Endodermal cell (in vitro differentiated cells): Measurements from ENCODE around the gene PNMT. TPM values are rescaled to one million over a fixed set of nuclear protein-coding genes. Genes with fewer than 3 reads are reported as not detected.

Experiments used
- DNase-seq: peaks from one replicate; pipeline ENCODE4 v3.0.0-alpha.2; 2017
- H3K27ac ChIP-seq: 2 replicates; pipeline ENCODE4 v1.5.1; 2013; ENCODE audit warnings: mild to moderate bottlenecking, low read depth, low read length, moderate library complexity
- H3K27me3 ChIP-seq: 2 replicates; pipeline ENCODE4 v1.6.1; 2013; ENCODE audit warnings: mild to moderate bottlenecking, low read length, moderate library complexity; ENCODE audit not compliant: insufficient read depth, control insufficient read depth, poor library complexity, severe bottlenecking
- H3K36me3 ChIP-seq: 2 replicates; pipeline ENCODE4 v1.7.0; 2013; ENCODE audit warnings: mild to moderate bottlenecking, low read length, moderate library complexity; ENCODE audit not compliant: control insufficient read depth, insufficient read depth
- H3K4me1 ChIP-seq: one replicate; pipeline ENCODE4 v1.7.0; 2013; ENCODE audit warnings: low read length; ENCODE audit not compliant: control insufficient read depth, insufficient read depth
- H3K4me3 ChIP-seq: 2 replicates; pipeline ENCODE4 v1.5.1; 2013; ENCODE audit warnings: mild to moderate bottlenecking, low read length, moderate library complexity
- H3K9ac ChIP-seq: 2 replicates; pipeline ENCODE4 v1.6.1; 2013; ENCODE audit warnings: mild to moderate bottlenecking, low read length, moderate library complexity; ENCODE audit not compliant: poor library complexity, severe bottlenecking; ENCODE audit errors: extremely low read depth
- H3K9me3 ChIP-seq: 2 replicates; pipeline ENCODE4 v1.6.1; 2013; ENCODE audit warnings: mild to moderate bottlenecking, low read length, moderate library complexity; ENCODE audit not compliant: control insufficient read depth
- H3K27ac Mint-ChIP-seq: 2 replicates; pipeline ENCODE4 v1.8.0; 2020; ENCODE audit warnings: mixed read lengths
- H3K27me3 Mint-ChIP-seq: 2 replicates; pipeline ENCODE4 v1.8.0; 2021; ENCODE audit warnings: mild to moderate bottlenecking, mixed read lengths; ENCODE audit not compliant: insufficient read depth
- H3K36me3 Mint-ChIP-seq: 2 replicates; pipeline ENCODE4 v1.8.0; 2020; ENCODE audit warnings: low read depth, mixed read lengths
- H3K4me1 Mint-ChIP-seq: 2 replicates; pipeline ENCODE4 v1.8.0; 2020; ENCODE audit warnings: mixed read lengths
- H3K4me3 Mint-ChIP-seq: 2 replicates; pipeline ENCODE4 v1.8.0; 2020; ENCODE audit warnings: mild to moderate bottlenecking, moderate library complexity, mixed read lengths
- H3K9me3 Mint-ChIP-seq: 2 replicates; pipeline ENCODE4 v1.8.0; 2020; ENCODE audit warnings: mild to moderate bottlenecking, mixed read lengths
- CTCF ChIP-seq: fragments of 200-600 bp; sonication (generic); conservative IDR thresholded peaks from 2 replicates; pipeline ENCODE4 v1.5.0; 2021; ENCODE audit warnings: antibody characterized with exemption, mild to moderate bottlenecking
- WGBS, 2 experiments: methylation state at CpG; one replicate each; pipeline versions ENCODE4 v1.1.5 to v1.1.7; 2013; ENCODE audit warnings: missing lambda C conversion rate in 2 of 2, mixed read lengths in 1 of 2; ENCODE audit not compliant: insufficient coverage in 1 of 2, insufficient read length in 1 of 2; 5-methylcytosine and 5-hydroxymethylcytosine counted together
- total RNA-seq, 2 donors: library from RNA; stranded (reverse); fragmentation: NEBNext Ultra II Directional in 1 of 2; extraction: Animal tissue kit (Norgen Biotek cat#: 25700) in 1 of 2; gene quantifications; 2 replicates in 1 of 2; 3 replicates in 1 of 2; pipeline ENCODE4 v1.2.1, GENCODE V29; 2021

The PNMT gene
- total RNA-seq, 2 donors from 2014 or later = 0.55 to 1.0 TPM

- no peaks in the 10 kb centered on the region for H3K4me1 ChIP-seq
- no peak for DNase-seq
- no peak overlapping the region for H3K27ac Mint-ChIP-seq
- H3K27ac ChIP-seq = peak overlapping the region; percentile 29
- peaks cover 11% of the 10 kb centered on the region for H3K36me3 Mint-ChIP-seq
- H3K4me3 ChIP-seq = no peak overlapping the region
- WGBS, 2 experiments = no CpG with 5 or more reads among the region's 4 CpGs
- no peak overlapping the region for H3K9ac ChIP-seq
- no peaks in the 10 kb centered on the region for H3K9me3 Mint-ChIP-seq
- H3K4me3 Mint-ChIP-seq = no peak overlapping the region
- no peak for TF ChIP-seq CTCF
- H3K27me3 Mint-ChIP-seq = peaks cover 33% of the 10 kb centered on the region
- peaks cover 25% of the 10 kb centered on the region for H3K27me3 ChIP-seq
- H3K4me1 Mint-ChIP-seq = peaks cover 8% of the 10 kb centered on the region
- H3K9me3 ChIP-seq = no peaks in the 10 kb centered on the region
- H3K36me3 ChIP-seq = peaks cover 11% of the 10 kb centered on the region
Measured at GRCh38 chr17:39663340-39663687, 4.9 kb upstream of the PNMT start.

- Mint-ChIP-seq H3K4me3 (no peak overlapping the region), H3K27me3 (peaks cover 38% of the 10 kb centered on the region), H3K4me1 (peaks cover 11% of the 10 kb centered on the region), H3K9me3 (no peaks in the 10 kb centered on the region), H3K27ac (no peak overlapping the region), H3K36me3 (peaks cover 11% of the 10 kb centered on the region)
- peak; percentile 95 for DNase-seq
- no peaks in the 10 kb centered on the region for H3K4me1 ChIP-seq
- no peak overlapping the region for H3K27ac ChIP-seq
- TF ChIP-seq CTCF = no peak
- H3K27me3 ChIP-seq = peaks cover 30% of the 10 kb centered on the region
- WGBS, 2 experiments = 40 to 42% methylated on average over 8 to 17 of the region's 17 CpGs
- H3K4me3 ChIP-seq = no peak overlapping the region
- H3K9ac ChIP-seq = no peak overlapping the region
- H3K36me3 ChIP-seq = peaks cover 7% of the 10 kb centered on the region
- no peaks in the 10 kb centered on the region for H3K9me3 ChIP-seq
Measured at GRCh38 chr17:39663688-39664580, 4.3 kb upstream of the PNMT start.

- peaks cover 37% of the 10 kb centered on the region for H3K27me3 ChIP-seq
- no peak within 1 kb of the TSS for H3K27ac ChIP-seq
- no peak for TF ChIP-seq CTCF
- H3K4me3 ChIP-seq = no peak within 1 kb of the TSS
- H3K4me3 Mint-ChIP-seq = no peak within 1 kb of the TSS
- DNase-seq = no peak
- WGBS, 2 experiments = 74 to 80% methylated on average over 7 to 15 of the region's 15 CpGs
- no peaks in the 10 kb centered on the region for H3K4me1 ChIP-seq
- H3K9ac ChIP-seq = no peak within 1 kb of the TSS
- peaks cover 11% of the 10 kb centered on the region for H3K36me3 Mint-ChIP-seq
- no peaks in the 10 kb centered on the region for H3K9me3 Mint-ChIP-seq
- H3K9me3 ChIP-seq = no peaks in the 10 kb centered on the region
- H3K4me1 Mint-ChIP-seq = peaks cover 11% of the 10 kb centered on the region
- peaks cover 7% of the 10 kb centered on the region for H3K36me3 ChIP-seq
- H3K27ac Mint-ChIP-seq = no peak within 1 kb of the TSS
- peaks cover 47% of the 10 kb centered on the region for H3K27me3 Mint-ChIP-seq
Measured at GRCh38 chr17:39664581-39665561, 3.4 kb upstream of the PNMT start, which contains the start of gene TCAP. TSS of gene TCAP (plus strand) at chr17:39665349. CDS start at chr17:39665360, 11 bp downstream.
